KMS-11 (cell line): Measurements from ENCODE around the gene SERPINB1.

Experiments
- H2AFZ ChIP-seq: fragments of 200-600 bp; sonication (generic); 2 replicates; pipeline ENCODE4 v1.6.1; 2016; ENCODE audit warnings: antibody characterized with exemption, mixed run types, low read depth
- H3K27ac ChIP-seq: fragments of 200-600 bp; sonication (generic); 2 replicates; pipeline ENCODE4 v1.6.1; 2016; ENCODE audit warnings: mild to moderate bottlenecking, mixed run types
- H3K27me3 ChIP-seq: fragments of 200-600 bp; sonication (generic); 2 replicates; pipeline ENCODE4 v1.6.1; 2017; ENCODE audit warnings: mild to moderate bottlenecking, low read depth, mixed run types, moderate library complexity; ENCODE audit not compliant: insufficient read depth
- H3K36me3 ChIP-seq: fragments of 200-600 bp; sonication (generic); 2 replicates; pipeline ENCODE4 v1.6.1; 2017; ENCODE audit warnings: mild to moderate bottlenecking, mixed run types; ENCODE audit not compliant: insufficient read depth
- H3K4me1 ChIP-seq: fragments of 200-600 bp; sonication (generic); 2 replicates; pipeline ENCODE4 v1.6.1; 2016; ENCODE audit warnings: mild to moderate bottlenecking, low read depth, mixed run types; ENCODE audit not compliant: poor library complexity, severe bottlenecking
- H3K4me2 ChIP-seq: fragments of 200-600 bp; sonication (generic); 2 replicates; pipeline ENCODE4 v1.7.0; 2016; ENCODE audit warnings: mild to moderate bottlenecking, mixed run types
- H3K4me3 ChIP-seq: fragments of 200-600 bp; sonication (generic); IDR thresholded peaks from 2 replicates; pipeline ENCODE4 v1.6.1; 2017; ENCODE audit warnings: low read depth, low read length, mixed read lengths; ENCODE audit not compliant: insufficient read depth
- H3K79me2 ChIP-seq: fragments of 200-600 bp; sonication (generic); 2 replicates; pipeline ENCODE4 v1.6.1; 2016; ENCODE audit warnings: low read depth, mixed run types; ENCODE audit not compliant: insufficient read depth
- H3K9ac ChIP-seq: fragments of 200-600 bp; sonication (generic); 2 replicates; pipeline ENCODE4 v1.6.1; 2016; ENCODE audit warnings: mild to moderate bottlenecking, mixed run types
- H4K20me1 ChIP-seq: fragments of 200-600 bp; sonication (generic); 2 replicates; pipeline ENCODE4 v1.6.1; 2016; ENCODE audit warnings: mild to moderate bottlenecking, mixed run types; ENCODE audit not compliant: insufficient read depth
- CTCF ChIP-seq: fragments of 200-600 bp; sonication (generic); conservative IDR thresholded peaks from 2 replicates; pipeline ENCODE4 v1.6.1; 2017; ENCODE audit warnings: low read depth, mild to moderate bottlenecking, antibody characterized with exemption, low read length, moderate library complexity, mixed read lengths

SERPINB1 gene

GRCh38 chr6:2809015-2809414, 32.6 kb downstream of the SERPINB1 start:
- no peak overlapping the region for H3K4me3 ChIP-seq
- no peaks in the 10 kb centered on the region for H3K27me3 ChIP-seq
- H3K4me2 ChIP-seq = no peak overlapping the region
- no peaks in the 10 kb centered on the region for H3K79me2 ChIP-seq
- no peaks in the 10 kb centered on the region for H3K36me3 ChIP-seq
- no peak for TF ChIP-seq CTCF
- no peak overlapping the region for H2AFZ ChIP-seq
- no peak overlapping the region for H3K9ac ChIP-seq
- no peaks in the 10 kb centered on the region for H4K20me1 ChIP-seq
- H3K4me1 ChIP-seq = no peaks in the 10 kb centered on the region
- no peak overlapping the region for H3K27ac ChIP-seq

- Histone ChIP-seq H3K4me2 (no peak overlapping the region), H3K27me3 (no peaks in the 10 kb centered on the region), H3K9ac (no peak overlapping the region), H2AFZ (no peak overlapping the region), H4K20me1 (no peaks in the 10 kb centered on the region), H3K27ac (no peak overlapping the region), H3K79me2 (no peaks in the 10 kb centered on the region), H3K36me3 (no peaks in the 10 kb centered on the region), H3K4me1 (no peaks in the 10 kb centered on the region), H3K4me3 (no peak overlapping the region)
- TF ChIP-seq CTCF = no peak
Observed at GRCh38 chr6:2807342-2808090, 34.1 kb downstream of the SERPINB1 start.

- no peaks in the 10 kb centered on the region for H3K27me3 ChIP-seq
- H3K4me1 ChIP-seq = no peaks in the 10 kb centered on the region
- H2AFZ ChIP-seq = no peak overlapping the region
- H3K4me3 ChIP-seq = no peak overlapping the region
- no peak overlapping the region for H3K9ac ChIP-seq
- no peaks in the 10 kb centered on the region for H3K36me3 ChIP-seq
- no peak overlapping the region for H3K27ac ChIP-seq
- H3K79me2 ChIP-seq = no peaks in the 10 kb centered on the region
- no peaks in the 10 kb centered on the region for H4K20me1 ChIP-seq
- no peak overlapping the region for H3K4me2 ChIP-seq
- no peak for TF ChIP-seq CTCF
Observed at GRCh38 chr6:2806644-2807043, 35.0 kb downstream of the SERPINB1 start.

- Histone ChIP-seq H3K4me2 (no peak overlapping the region), H3K36me3 (no peaks in the 10 kb centered on the region), H3K27ac (no peak overlapping the region), H3K9ac (no peak overlapping the region), H3K4me1 (no peaks in the 10 kb centered on the region), H3K27me3 (no peaks in the 10 kb centered on the region), H4K20me1 (no peaks in the 10 kb centered on the region), H3K79me2 (no peaks in the 10 kb centered on the region), H2AFZ (no peak overlapping the region), H3K4me3 (no peak overlapping the region)
- no peak for TF ChIP-seq CTCF
Observed at GRCh38 chr6:2805031-2805430, 36.6 kb downstream of the SERPINB1 start.
